HG03457 (cell line): Measurements from ENCODE around the gene FAP.
A peak's percentile ranks its signal among the peaks of the same experiment; 100 is the strongest.

Experiments used
- ATAC-seq: cut with Tn5 transposase; IDR thresholded peaks from one replicate; pipeline ENCODE4 v1.9.1; 2021; ENCODE audit warnings: moderate number of reproducible peaks; ENCODE audit not compliant: unreplicated experiment

Gene FAP

GRCh38 chr2:162127422-162127821 lies 115.8 kb downstream of the FAP start:
- ATAC-seq: no peak

DNA sequence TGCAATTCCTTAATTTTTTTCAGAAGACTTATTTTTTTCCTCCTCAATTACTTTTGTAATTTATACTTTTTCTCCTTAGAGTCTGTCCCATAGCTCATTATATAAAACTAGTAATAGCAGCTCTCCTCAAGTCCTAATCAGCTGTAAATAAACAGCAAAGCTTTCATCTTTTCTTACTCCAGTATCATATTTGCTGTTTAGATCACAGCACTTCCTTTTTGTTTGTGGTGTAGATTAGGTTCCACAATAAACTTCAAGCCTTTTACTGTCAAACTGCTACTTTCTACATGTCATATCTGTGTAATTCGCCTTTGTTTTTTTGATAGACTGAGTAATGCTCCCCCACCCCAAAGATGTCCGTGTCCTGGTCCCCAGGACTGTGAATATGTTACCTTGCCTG lies 116.7 kb downstream of the FAP start:
- no peak for ATAC-seq

- ATAC-seq: peak; percentile 86
Measured at GRCh38 chr2:162126111-162126519, 117.1 kb downstream of the FAP start.

GRCh38 chr2:162125138-162125537 lies 118.1 kb downstream of the FAP start:
- no peak for ATAC-seq

- no peak for ATAC-seq
Measured at GRCh38 chr2:162123806-162124758, 119.2 kb downstream of the FAP start.
